Thymus (tissue), 14 donors: Measurements from ENCODE around the gene USE1. TPM values are rescaled to one million over a fixed set of nuclear protein-coding genes. Genes with fewer than 3 reads are reported as not detected.
A peak's percentile ranks its signal among the peaks of the same experiment; 100 is the strongest.

ENCODE experiments used
- DNase-seq, 9 donors: peaks; one replicate each; pipeline ENCODE4 v3.0.0-alpha.2; 2013; ENCODE audit warnings: low spot score in 9 of 9, low read depth in 6 of 9, missing footprints in 1 of 9
- H3K27ac ChIP-seq, 2 donors: one replicate each; pipeline ENCODE4 v1.5.1; 2013; ENCODE audit warnings: control low read depth in 1 of 2, low read depth in 1 of 2, low read length in 1 of 2, mild to moderate bottlenecking in 1 of 2, moderate library complexity in 1 of 2
- H3K27me3 ChIP-seq, 2 donors: one replicate each; pipeline ENCODE4 v1.5.1; 2013; ENCODE audit warnings: low read length in 1 of 2; ENCODE audit not compliant: control insufficient read depth in 2 of 2, insufficient read depth in 1 of 2
- H3K36me3 ChIP-seq, 2 donors: one replicate each; pipeline ENCODE4 v1.5.1; 2013; ENCODE audit warnings: low read length in 1 of 2, mild to moderate bottlenecking in 1 of 2, moderate library complexity in 1 of 2; ENCODE audit not compliant: control insufficient read depth in 2 of 2, insufficient read depth in 2 of 2
- H3K4me1 ChIP-seq, 2 donors: one replicate each; pipeline ENCODE4 v1.5.1; 2013; ENCODE audit warnings: low read length in 2 of 2; ENCODE audit not compliant: control insufficient read depth in 2 of 2, insufficient read depth in 2 of 2
- H3K4me3 ChIP-seq, 2 donors: one replicate each; pipeline ENCODE4 v1.5.1; 2013; ENCODE audit warnings: low read length in 2 of 2, control low read depth in 1 of 2, mild to moderate bottlenecking in 1 of 2
- H3K9me3 ChIP-seq, 2 donors: one replicate each; pipeline ENCODE4 v1.5.1; 2013; ENCODE audit warnings: low read length in 1 of 2, mild to moderate bottlenecking in 1 of 2; ENCODE audit not compliant: control insufficient read depth in 2 of 2, insufficient read depth in 1 of 2
- WGBS: extraction: QIAGEN DNeasy Blood & Tissue Kit; methylation state at CpG from one replicate; pipeline ENCODE4 v1.1.7; 2013; 5-methylcytosine and 5-hydroxymethylcytosine counted together
- long read RNA-seq, 10 donors: transcript quantifications; one replicate each; lab custom pipeline, GENCODE V29; 2026
- polyA plus RNA-seq: library from polyadenylated mRNA; stranded (reverse); fragments of 200-250 nt; gene quantifications from one replicate; pipeline ENCODE4 v1.2.3, GENCODE V29; 2013
- total RNA-seq: library from RNA; stranded (reverse); fragments of 120-200 nt; gene quantifications from one replicate; pipeline ENCODE4 v1.2.4, GENCODE V29; 2013
- donor health status: healthy.

The USE1 gene, protein sequence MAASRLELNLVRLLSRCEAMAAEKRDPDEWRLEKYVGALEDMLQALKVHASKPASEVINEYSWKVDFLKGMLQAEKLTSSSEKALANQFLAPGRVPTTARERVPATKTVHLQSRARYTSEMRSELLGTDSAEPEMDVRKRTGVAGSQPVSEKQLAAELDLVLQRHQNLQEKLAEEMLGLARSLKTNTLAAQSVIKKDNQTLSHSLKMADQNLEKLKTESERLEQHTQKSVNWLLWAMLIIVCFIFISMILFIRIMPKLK
- total RNA-seq (21.3 TPM), polyA plus RNA-seq (52.9 TPM)
- long read RNA-seq, donor 1, result 0 reads
- long read RNA-seq, donor 2, transcript USE1-206 (5 exons, 1,776 nt), result major isoform, 7 of 8 reads
- long read RNA-seq, donor 2, partial matches to known transcripts, result 0 of 8 reads
- long read RNA-seq, donor 2, other reads (novel, unspliced or antisense), result 0 of 8 reads
- long read RNA-seq, donor 3, partial matches to known transcripts, result 5 of 33 reads
- long read RNA-seq, donor 3, other reads (novel, unspliced or antisense), result 24 of 33 reads
- long read RNA-seq, donor 4, partial matches to known transcripts, result 6 of 6 reads
- long read RNA-seq, donor 4, other reads (novel, unspliced or antisense), result 0 of 6 reads
- long read RNA-seq, donor 5, partial matches to known transcripts, result 18 of 25 reads
- long read RNA-seq, donor 5, other reads (novel, unspliced or antisense), result 6 of 25 reads
- long read RNA-seq, donor 6, partial matches to known transcripts, result 0 of 9 reads
- long read RNA-seq, donor 6, other reads (novel, unspliced or antisense), result 9 of 9 reads
- long read RNA-seq, donor 7, partial matches to known transcripts, result 0 of 7 reads
- long read RNA-seq, donor 7, other reads (novel, unspliced or antisense), result 7 of 7 reads
- long read RNA-seq, donor 8, partial matches to known transcripts, result 5 of 5 reads
- long read RNA-seq, donor 8, other reads (novel, unspliced or antisense), result 0 of 5 reads
- long read RNA-seq, donor 9, partial matches to known transcripts, result 0 of 10 reads
- long read RNA-seq, donor 9, other reads (novel, unspliced or antisense), result 8 of 10 reads
- long read RNA-seq, donor 10, partial matches to known transcripts, result 0 of 7 reads
- long read RNA-seq, donor 10, other reads (novel, unspliced or antisense), result 6 of 7 reads

DNA sequence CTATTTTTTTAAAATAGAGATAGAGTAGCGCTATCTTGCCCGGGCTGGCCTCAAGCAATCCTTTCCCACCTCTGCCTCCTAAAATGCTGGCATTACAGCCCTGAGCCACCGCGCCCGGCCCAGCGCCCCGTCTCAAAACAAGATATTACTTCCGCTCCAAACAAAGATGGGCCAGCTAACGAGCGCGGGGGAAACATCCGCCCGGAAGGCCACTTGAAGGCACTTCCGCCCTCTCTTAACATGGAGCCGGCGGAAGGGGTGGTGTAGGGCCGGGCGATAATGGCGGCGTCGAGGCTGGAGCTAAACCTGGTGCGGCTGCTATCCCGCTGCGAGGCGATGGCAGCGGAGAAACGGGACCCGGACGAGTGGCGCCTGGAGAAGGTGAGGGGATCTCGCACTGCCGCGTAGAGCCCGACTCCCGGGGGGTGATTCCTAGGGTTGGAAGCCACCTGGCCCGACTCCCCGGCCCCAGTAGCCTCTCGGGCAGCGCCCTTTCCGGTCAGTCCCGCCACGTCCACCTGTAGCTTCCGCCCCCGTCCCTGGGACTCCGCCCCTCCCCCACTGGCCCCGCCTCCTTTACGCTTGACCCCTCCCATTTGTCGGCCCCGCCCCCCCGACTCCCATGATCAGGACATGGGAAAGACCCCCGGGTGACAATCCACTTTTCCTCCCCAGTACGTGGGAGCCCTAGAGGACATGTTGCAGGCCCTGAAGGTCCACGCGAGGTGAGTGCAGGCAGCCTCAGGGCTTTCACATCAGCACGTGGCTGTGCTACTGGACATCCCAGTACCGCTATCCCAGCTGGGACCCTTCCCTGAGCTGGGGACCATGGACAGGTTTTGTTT lies at the start of gene USE1:
Gene USE1, plus strand, starts transcription at position 231 of the 845 bp plus-strand sequence. Its CDS starts 49 bp downstream, at position 280.
- Histone ChIP-seq H3K4me3 (peak within 1 kb of the TSS; percentile 81 to 92), H3K36me3 (peaks cover 24 to 58% of the 10 kb centered on the region in 2 donors), H3K9me3 (peaks cover 1 to 15% of the 10 kb centered on the region in 2 donors), H3K4me1 (peaks cover 14 to 19% of the 10 kb centered on the region in 2 donors), H3K27ac (peak within 1 kb of the TSS; percentile 94 to 95), H3K27me3 (no peaks in the 10 kb centered on the region)
- 6% methylated on average over 56 of the region's 56 CpGs for WGBS
- DNase-seq, result peak; percentile 76 to 96 (median 87)

DNA sequence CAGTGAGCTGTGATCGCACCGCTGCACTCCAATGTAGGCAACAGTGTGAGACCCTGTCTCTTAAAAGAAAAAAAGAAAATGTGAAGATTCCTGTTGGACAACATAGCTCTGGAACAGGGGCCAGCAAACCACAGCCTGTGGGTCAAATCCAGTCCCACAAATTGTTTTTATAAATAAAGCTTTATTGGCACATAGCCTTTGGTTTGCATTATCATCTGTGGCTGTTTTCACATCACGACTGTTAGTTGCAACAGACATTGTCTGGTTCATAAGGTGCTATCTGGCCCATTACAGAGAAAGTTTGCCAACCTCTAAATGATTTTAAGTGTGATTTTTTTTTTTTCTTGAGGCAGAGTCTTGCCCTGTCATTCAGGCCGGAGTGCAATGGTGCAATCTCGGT lies 49.4 kb upstream of the USE1 start:
- Histone ChIP-seq H3K4me3 (no peak overlapping the region), H3K9me3 (peaks cover 1 to 5% of the 10 kb centered on the region in 2 donors), H3K27ac (no peak overlapping the region), H3K4me1 (no peaks in the 10 kb centered on the region), H3K36me3 (peaks cover 82 to 91% of the 10 kb centered on the region in 2 donors), H3K27me3 (no peaks in the 10 kb centered on the region)
- 98% methylated on average over 5 of the region's 5 CpGs for WGBS
- no peak for DNase-seq

DNA sequence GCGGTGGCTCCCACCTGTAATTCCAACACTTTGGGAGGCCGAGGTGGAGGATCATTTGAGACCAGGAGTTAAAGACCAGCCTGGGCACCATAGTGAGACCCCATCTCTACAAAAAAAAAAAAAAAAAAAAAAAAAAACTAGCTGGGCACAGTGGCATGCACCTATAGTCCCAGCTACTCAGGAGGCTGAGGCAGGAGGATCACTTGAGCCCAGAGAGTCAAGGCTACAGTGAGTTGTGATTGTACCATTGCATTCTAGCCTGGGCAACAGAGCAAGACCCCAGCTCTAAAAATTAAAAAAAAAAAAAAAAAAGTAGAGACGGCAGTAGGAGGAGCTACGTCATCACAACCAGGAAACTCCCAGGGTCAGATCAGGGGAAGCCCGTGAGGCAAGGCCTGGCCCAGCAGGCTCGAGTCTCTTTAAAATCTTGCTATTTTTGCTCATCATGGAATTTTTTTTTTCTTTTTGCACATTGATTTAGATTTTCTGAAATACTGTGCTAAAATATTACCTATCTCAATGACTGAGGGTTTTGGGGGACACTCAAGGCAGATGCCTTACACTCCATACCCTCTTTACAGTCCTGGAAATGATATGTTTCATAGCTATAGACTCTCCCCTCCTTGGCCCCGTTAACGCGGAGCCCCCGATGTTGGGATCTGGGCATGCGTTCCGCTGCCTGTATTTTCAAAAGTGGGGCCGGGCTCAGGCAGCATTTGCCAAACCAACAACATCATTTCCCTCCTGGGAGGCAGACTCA lies 44.4 kb upstream of the USE1 start:
- 92% methylated on average over 13 of the region's 13 CpGs for WGBS

DNA sequence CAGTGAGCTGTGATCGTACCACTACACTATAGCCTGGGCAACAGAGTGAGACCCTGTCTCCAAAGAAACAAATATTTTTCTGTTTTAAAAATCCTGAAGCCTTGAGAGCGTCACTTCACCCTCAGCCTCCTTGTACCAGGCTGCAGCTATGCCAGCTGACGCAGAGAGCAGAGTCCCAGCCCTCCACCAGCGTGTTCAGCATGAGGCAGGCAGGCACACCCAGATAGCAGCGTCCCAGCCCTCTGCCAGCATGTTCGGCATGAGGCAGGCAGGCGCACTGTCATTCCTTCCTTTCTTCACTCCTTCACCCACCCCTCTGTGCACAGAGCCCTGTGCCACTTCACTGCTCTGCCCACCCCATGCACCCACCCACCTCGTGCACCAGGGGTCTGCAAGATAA lies 43.3 kb upstream of the USE1 start:
- Histone ChIP-seq H3K27ac (no peak overlapping the region), H3K27me3 (no peaks in the 10 kb centered on the region), H3K4me1 (no peaks in the 10 kb centered on the region), H3K9me3 (no peaks in the 10 kb centered on the region), H3K36me3 (peaks cover 72 to 87% of the 10 kb centered on the region in 2 donors), H3K4me3 (no peak overlapping the region)
- 99% methylated on average over 8 of the region's 8 CpGs for WGBS
- no peak for DNase-seq

More for the DNA sequence above, 44.4 kb upstream of the USE1 start:
- Histone ChIP-seq H3K36me3 (peaks cover 84% of the 10 kb centered on the region in 2 donors), H3K27me3 (no peaks in the 10 kb centered on the region), H3K9me3 (no peaks in the 10 kb centered on the region), H3K27ac (peak overlapping the region in 1 of 2 donors; percentile 17), H3K4me3 (no peak overlapping the region), H3K4me1 (no peaks in the 10 kb centered on the region)
- DNase-seq, result no peak

DNA sequence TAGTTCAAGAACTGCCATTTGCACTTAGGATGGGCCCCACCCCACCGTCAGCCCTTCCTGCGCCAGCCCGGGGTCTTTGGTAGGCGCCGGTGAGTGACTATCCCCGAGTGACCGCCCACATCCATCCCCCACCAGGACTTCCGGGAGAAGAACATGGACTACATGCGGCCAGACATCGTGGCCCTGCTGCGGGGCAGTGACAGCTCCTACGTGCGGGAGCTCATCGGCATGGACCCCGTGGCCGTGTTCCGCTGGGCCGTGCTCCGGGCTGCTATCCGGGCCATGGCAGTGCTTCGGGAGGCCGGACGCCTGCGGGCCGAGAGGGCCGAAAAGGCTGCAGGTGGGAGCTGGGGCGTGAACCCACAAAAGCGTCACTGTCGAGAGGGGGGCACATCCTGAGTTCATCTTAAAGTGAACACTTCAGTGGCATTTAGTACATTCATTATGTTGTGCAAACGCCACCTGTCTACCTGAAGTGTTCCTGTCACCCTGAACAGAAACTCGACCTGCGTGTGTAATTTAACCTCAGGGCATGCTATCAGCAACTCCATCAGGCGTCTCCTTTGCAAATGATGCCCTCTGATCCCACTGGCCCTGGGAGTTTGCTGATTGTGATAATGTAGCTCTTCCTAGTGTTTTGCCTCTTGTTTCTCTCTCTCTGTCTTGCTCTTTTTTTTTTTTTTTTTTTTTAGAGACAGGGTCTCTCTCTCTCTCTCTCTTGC lies 42.4 kb upstream of the USE1 start:
- Histone ChIP-seq H3K4me1 (no peaks in the 10 kb centered on the region), H3K9me3 (no peaks in the 10 kb centered on the region), H3K4me3 (no peak overlapping the region), H3K27me3 (no peaks in the 10 kb centered on the region), H3K27ac (no peak overlapping the region), H3K36me3 (peaks cover 71 to 82% of the 10 kb centered on the region in 2 donors)
- 91% methylated on average over 33 of the region's 33 CpGs for WGBS
- DNase-seq, result no peak

DNA sequence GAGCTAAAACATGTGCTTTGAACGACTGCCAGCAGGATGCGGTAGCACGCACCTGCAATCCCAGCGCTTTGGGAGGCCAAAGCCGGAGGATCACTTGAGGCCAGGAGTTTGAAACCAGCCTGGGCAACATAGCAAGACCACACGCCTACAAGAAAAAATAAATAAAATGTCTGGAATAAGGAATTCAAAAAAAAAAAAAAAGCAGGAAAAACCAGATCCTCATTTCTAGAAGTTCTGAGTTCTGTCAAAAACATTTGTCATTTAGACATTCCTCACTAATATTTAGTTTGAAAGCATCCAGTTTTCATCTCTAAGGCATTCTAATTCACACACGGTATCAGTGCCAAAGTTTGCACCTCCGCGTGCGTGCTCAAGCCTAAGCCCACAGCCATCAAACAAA lies 36.9 kb upstream of the USE1 start:
- Histone ChIP-seq H3K36me3 (peaks cover 46 to 61% of the 10 kb centered on the region in 2 donors), H3K4me1 (peaks cover 0 to 3% of the 10 kb centered on the region in 2 donors), H3K9me3 (no peaks in the 10 kb centered on the region), H3K4me3 (no peak overlapping the region), H3K27ac (no peak overlapping the region), H3K27me3 (no peaks in the 10 kb centered on the region)
- DNase-seq, result no peak
- 97% methylated on average over 10 of the region's 10 CpGs for WGBS

DNA sequence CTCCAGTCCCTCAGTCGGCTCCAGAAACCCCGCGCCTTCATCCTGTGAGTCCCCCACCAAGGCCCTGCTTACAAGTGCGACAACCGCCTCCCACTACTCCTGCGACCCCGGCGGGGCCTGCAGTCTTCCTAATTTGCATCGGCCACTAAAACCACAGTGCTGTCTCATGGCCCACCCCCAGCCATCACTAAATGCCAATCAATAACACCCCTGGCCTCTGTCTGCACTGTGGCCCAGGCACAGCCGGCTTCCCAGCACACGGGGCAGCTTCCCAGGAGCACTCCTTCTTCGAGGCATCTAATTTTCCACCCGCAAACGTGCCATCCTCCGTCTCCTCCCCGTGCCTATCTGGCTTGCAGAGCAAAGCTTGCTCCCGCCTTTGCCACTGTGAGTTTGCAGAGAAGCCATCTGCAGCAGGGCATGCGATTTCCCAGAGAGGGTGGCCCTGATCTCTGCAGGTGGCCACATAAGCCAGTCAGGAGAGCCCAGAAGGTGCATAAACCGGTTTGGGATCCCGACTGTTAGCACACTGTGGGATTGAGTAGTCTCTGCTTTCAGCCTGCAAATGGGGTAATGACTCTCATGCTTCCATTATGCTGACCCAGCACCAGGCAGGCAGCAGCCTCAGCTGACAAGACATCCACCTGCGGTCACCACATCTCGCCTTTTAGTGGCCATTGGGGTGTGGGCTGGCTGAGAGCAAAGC lies 34.0 kb upstream of the USE1 start:
- Histone ChIP-seq H3K9me3 (no peaks in the 10 kb centered on the region), H3K4me1 (peaks cover 0 to 5% of the 10 kb centered on the region in 2 donors), H3K4me3 (no peak overlapping the region), H3K27me3 (no peaks in the 10 kb centered on the region), H3K27ac (no peak overlapping the region), H3K36me3 (peaks cover 46 to 55% of the 10 kb centered on the region in 2 donors)
- no peak for DNase-seq
- 94% methylated on average over 22 of the region's 22 CpGs for WGBS
